WTC11 (cell line): ENCODE data around the gene SLC7A7. TPM values are rescaled to one million over a fixed set of nuclear protein-coding genes. Genes with fewer than 3 reads are reported as not detected.

Experiments used
- ATAC-seq: fragments of 200-7000 bp; cut with Tn5 transposase; 2 replicates; pipeline ENCODE4 v1.10.0; 2021; ENCODE audit warnings: mild to moderate bottlenecking, moderate library complexity
- CTCF ChIA-PET: fragments of 300-600 bp; sonication (Branson Sonifier 250); formaldehyde crosslinking; loops from one replicate; lab custom pipeline; 2021; ENCODE audit warnings: antibody characterized with exemption; lab: Charles Lee
- POLR2A ChIA-PET: fragments of 350-600 bp; sonication (Branson Sonifier 250); formaldehyde crosslinking; loops from one replicate; lab custom pipeline; 2021; ENCODE audit warnings: antibody characterized with exemption; lab: Charles Lee
- DNase-seq: peaks from one replicate; pipeline ENCODE4 v3.0.0; 2021; ENCODE audit warnings: low spot score
- H3K27ac Mint-ChIP-seq: 2 replicates; pipeline ENCODE4 v1.8.0; 2021; ENCODE audit warnings: mixed read lengths
- H3K27me3 Mint-ChIP-seq: 2 replicates; pipeline ENCODE4 v1.8.0; 2021; ENCODE audit warnings: low read depth, mild to moderate bottlenecking, moderate library complexity, mixed read lengths
- H3K36me3 Mint-ChIP-seq: 2 replicates; pipeline ENCODE4 v1.8.0; 2021; ENCODE audit warnings: mixed read lengths
- H3K4me1 Mint-ChIP-seq: 2 replicates; pipeline ENCODE4 v1.8.0; 2022; ENCODE audit warnings: mixed read lengths
- H3K4me3 Mint-ChIP-seq: 2 replicates; pipeline ENCODE4 v1.8.0; 2021; ENCODE audit warnings: mild to moderate bottlenecking, moderate library complexity, mixed read lengths
- H3K9me3 Mint-ChIP-seq: 2 replicates; pipeline ENCODE4 v1.8.0; 2021; ENCODE audit warnings: mixed read lengths
- CREB1 ChIP-seq: sonication (generic); formaldehyde crosslinking; IDR thresholded peaks from 2 replicates; pipeline ENCODE4 v1.8.0; 2023; ENCODE audit warnings: mild to moderate bottlenecking, missing genetic modification reagents
- CREM ChIP-seq: sonication (generic); formaldehyde crosslinking; IDR thresholded peaks from 2 replicates; pipeline ENCODE4 v1.8.1; 2022; ENCODE audit warnings: mild to moderate bottlenecking, missing genetic modification reagents, moderate library complexity
- FOXP1 ChIP-seq: sonication (generic); formaldehyde crosslinking; IDR thresholded peaks from 2 replicates; pipeline ENCODE4 v1.8.0; 2022; ENCODE audit warnings: missing genetic modification reagents, mild to moderate bottlenecking, moderate library complexity, borderline replicate concordance
- GTF2I ChIP-seq: fragments of 250-450 bp; sonication (Bioruptor Pico); conservative IDR thresholded peaks from 2 replicates; pipeline ENCODE4 v1.4.0; 2021; ENCODE audit warnings: mild to moderate bottlenecking
- NFATC4 ChIP-seq: fragments of 250-450 bp; sonication (Bioruptor Pico); IDR thresholded peaks from 2 replicates; pipeline ENCODE4 v1.9.0; 2021; ENCODE audit warnings: mild to moderate bottlenecking
- NFE2L1 ChIP-seq: sonication (generic); formaldehyde crosslinking; IDR thresholded peaks from 2 replicates; pipeline ENCODE4 v1.8.1; 2023; ENCODE audit warnings: missing genetic modification reagents
- NFYB ChIP-seq: sonication (generic); formaldehyde crosslinking; conservative IDR thresholded peaks from 2 replicates; pipeline ENCODE4 v1.8.0; 2022; ENCODE audit warnings: low read depth, missing genetic modification reagents
- OVOL2 ChIP-seq: fragments of 250-450 bp; sonication (Bioruptor Pico); IDR thresholded peaks from 2 replicates; pipeline ENCODE4 v1.9.0; 2021; ENCODE audit warnings: mild to moderate bottlenecking, borderline replicate concordance
- PREB ChIP-seq: sonication (generic); formaldehyde crosslinking; IDR thresholded peaks from 2 replicates; pipeline ENCODE4 v1.8.1; 2022; ENCODE audit warnings: mild to moderate bottlenecking, missing genetic modification reagents, moderate library complexity, borderline replicate concordance
- RELA ChIP-seq: sonication (generic); formaldehyde crosslinking; IDR thresholded peaks from 2 replicates; pipeline ENCODE4 v1.8.1; 2022; ENCODE audit warnings: missing genetic modification reagents, mild to moderate bottlenecking, borderline replicate concordance
- SMAD3 ChIP-seq: sonication (generic); formaldehyde crosslinking; IDR thresholded peaks from 2 replicates; pipeline ENCODE4 v1.8.0; 2022; ENCODE audit warnings: missing genetic modification reagents, mild to moderate bottlenecking, borderline replicate concordance
- SOX15 ChIP-seq: fragments of 250-450 bp; sonication (Bioruptor Pico); IDR thresholded peaks from 2 replicates; pipeline ENCODE4 v1.9.0; 2021; ENCODE audit warnings: mild to moderate bottlenecking
- STAT6 ChIP-seq: sonication (generic); formaldehyde crosslinking; conservative IDR thresholded peaks from 2 replicates; pipeline ENCODE4 v1.8.1; 2023; ENCODE audit warnings: mild to moderate bottlenecking, low read depth, missing genetic modification reagents, moderate library complexity
- ZNF317 ChIP-seq: sonication (generic); formaldehyde crosslinking; IDR thresholded peaks from 2 replicates; pipeline ENCODE4 v1.8.1; 2023; ENCODE audit warnings: low read depth, mild to moderate bottlenecking, moderate library complexity, missing genetic modification reagents, borderline replicate concordance
- ZNF423 ChIP-seq: fragments of 250-450 bp; sonication (Bioruptor Pico); IDR thresholded peaks from 2 replicates; pipeline ENCODE4 v2.1.2; 2022; ENCODE audit warnings: mild to moderate bottlenecking, moderate library complexity
- ZNF532 ChIP-seq: fragments of 250-450 bp; sonication (Bioruptor Pico); IDR thresholded peaks from 2 replicates; pipeline ENCODE4 v1.9.0; 2021; ENCODE audit warnings: mild to moderate bottlenecking, borderline replicate concordance
- total RNA-seq: library from RNA; stranded (reverse); gene quantifications from 3 replicates; pipeline ENCODE4 v1.2.3, GENCODE V29; 2021
- TF ChIP-seq, protein P1 (sequence below): sonication (generic); formaldehyde crosslinking; IDR thresholded peaks from 2 replicates; pipeline ENCODE4 v1.8.1; 2023; ENCODE audit warnings: mild to moderate bottlenecking, missing genetic modification reagents, moderate library complexity
- TF ChIP-seq, protein P2 (sequence below): fragments of 250-450 bp; sonication (Bioruptor Pico); IDR thresholded peaks from 2 replicates; pipeline ENCODE4 v1.9.0; 2021; ENCODE audit warnings: moderate library complexity, mild to moderate bottlenecking, inconsistent platforms, borderline replicate concordance
- TF ChIP-seq, protein P3 (sequence below): sonication (generic); formaldehyde crosslinking; conservative IDR thresholded peaks from 2 replicates; pipeline ENCODE4 v1.8.1; 2022; ENCODE audit warnings: mild to moderate bottlenecking, missing genetic modification reagents

The SLC7A7 gene
- total RNA-seq, 1 experiment from 2014 or later = 4.3 TPM

DNA sequence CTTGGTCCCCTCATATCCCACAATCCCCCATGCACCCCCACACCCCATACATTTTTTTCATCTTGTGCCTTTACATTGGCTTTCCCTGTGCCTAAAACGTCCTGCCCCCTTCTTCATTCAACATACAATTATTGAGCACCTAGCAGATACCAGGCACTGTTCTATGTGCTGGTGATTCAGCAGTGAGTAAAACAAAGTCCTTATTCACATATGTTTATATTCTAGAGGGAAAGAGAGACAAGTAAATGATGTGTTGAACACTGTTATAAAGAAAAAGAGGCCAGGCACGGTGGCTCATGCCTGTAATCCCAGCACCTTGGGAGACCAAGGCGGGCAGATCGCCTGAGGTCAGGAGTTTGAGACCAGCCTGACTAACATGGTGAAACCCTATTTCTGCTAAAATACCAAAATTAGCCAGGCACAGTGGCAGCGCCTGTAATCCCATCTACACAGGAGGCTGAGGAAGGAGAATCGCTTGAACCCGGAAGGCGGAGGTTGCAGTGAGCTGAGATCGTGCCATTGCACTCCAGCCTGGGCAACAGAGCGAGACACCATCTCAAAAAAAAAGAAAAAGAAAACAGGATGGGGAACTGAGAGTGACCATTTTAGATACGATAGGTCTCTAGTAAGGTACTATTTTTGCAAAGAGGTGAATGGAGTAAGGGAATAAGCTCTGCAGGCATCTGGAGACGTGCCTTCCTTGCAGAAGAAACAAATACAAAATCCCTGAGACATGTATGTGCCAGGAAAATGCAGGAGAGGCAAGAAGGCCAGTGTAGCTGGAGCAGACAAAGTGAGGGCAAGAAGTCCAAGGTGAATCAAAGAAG, 12.2 kb downstream of the SLC7A7 start:
- ChIA-PET CTCF (no interaction called here), POLR2A (no interaction called here)
- Mint-ChIP-seq H3K4me3 (no peak overlapping the region), H3K4me1 (peaks cover 8% of the 10 kb centered on the region), H3K9me3 (no peaks in the 10 kb centered on the region), H3K36me3 (no peaks in the 10 kb centered on the region), H3K27ac (no peak overlapping the region), H3K27me3 (no peaks in the 10 kb centered on the region)
- DNase-seq (no peak), ATAC-seq (no peak)
- TF ChIP-seq ZNF317 (CRISPR knock-in tag) = no peak
- TF ChIP-seq ZNF532 (CRISPR knock-in tag) = no peak
- TF ChIP-seq, protein P1, sequence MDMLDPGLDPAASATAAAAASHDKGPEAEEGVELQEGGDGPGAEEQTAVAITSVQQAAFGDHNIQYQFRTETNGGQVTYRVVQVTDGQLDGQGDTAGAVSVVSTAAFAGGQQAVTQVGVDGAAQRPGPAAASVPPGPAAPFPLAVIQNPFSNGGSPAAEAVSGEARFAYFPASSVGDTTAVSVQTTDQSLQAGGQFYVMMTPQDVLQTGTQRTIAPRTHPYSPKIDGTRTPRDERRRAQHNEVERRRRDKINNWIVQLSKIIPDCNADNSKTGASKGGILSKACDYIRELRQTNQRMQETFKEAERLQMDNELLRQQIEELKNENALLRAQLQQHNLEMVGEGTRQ = no peak
- no peak for TF ChIP-seq PREB (CRISPR knock-in tag)

DNA sequence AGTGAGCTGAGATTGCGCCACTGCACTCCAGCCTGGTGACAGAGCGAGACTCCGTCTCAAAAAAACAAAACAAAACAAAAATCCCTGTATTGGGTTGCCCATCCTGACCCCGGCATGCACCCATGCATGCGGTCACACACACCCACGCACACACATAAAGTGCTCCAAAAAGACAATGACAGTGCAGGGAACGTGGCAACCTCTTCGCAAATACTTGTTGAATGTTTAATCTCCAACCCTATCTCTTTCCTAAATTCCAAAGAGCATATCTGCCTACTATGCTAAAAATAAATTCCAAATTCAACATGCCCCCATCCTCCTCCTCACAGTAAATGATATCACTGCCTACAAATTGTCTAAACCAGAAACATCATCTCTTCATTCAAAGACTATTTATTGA, 13.5 kb downstream of the SLC7A7 start:
- Mint-ChIP-seq H3K36me3 (no peaks in the 10 kb centered on the region), H3K4me3 (no peak overlapping the region), H3K27ac (no peak overlapping the region), H3K9me3 (no peaks in the 10 kb centered on the region), H3K27me3 (no peaks in the 10 kb centered on the region), H3K4me1 (peaks cover 11% of the 10 kb centered on the region)
- DNase-seq (no peak), ATAC-seq (no peak)
- CTCF ChIA-PET = interaction anchor here (0.6 to 1.3 kb wide), 2 partner anchors 128 to 245 kb away, joined by 3 read pairs; partner anchors contain the start of gene PRMT5
- POLR2A ChIA-PET = no interaction called here
- no peak for TF ChIP-seq CREM (CRISPR knock-in tag)
- TF ChIP-seq SOX15 = no peak
- TF ChIP-seq, protein P2, sequence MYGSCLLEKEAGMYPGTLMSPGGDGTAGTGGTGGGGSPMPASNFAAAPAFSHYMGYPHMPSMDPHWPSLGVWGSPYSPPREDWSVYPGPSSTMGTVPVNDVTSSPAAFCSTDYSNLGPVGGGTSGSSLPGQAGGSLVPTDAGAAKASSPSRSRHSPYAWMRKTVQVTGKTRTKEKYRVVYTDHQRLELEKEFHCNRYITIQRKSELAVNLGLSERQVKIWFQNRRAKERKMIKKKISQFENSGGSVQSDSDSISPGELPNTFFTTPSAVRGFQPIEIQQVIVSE = no peak
- TF ChIP-seq RELA = no peak
- no peak for TF ChIP-seq CREB1 (CRISPR knock-in tag)
- no peak for TF ChIP-seq NFYB (CRISPR knock-in tag)
- no peak for TF ChIP-seq NFE2L1 (CRISPR knock-in tag)
- no peak for TF ChIP-seq OVOL2 (CRISPR knock-in tag)
- TF ChIP-seq, protein P3, sequence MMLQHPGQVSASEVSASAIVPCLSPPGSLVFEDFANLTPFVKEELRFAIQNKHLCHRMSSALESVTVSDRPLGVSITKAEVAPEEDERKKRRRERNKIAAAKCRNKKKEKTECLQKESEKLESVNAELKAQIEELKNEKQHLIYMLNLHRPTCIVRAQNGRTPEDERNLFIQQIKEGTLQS (CRISPR knock-in tag) = no peak
- TF ChIP-seq STAT6 (CRISPR knock-in tag) = no peak
- TF ChIP-seq GTF2I = no peak
- no peak for TF ChIP-seq SMAD3 (CRISPR knock-in tag)
- TF ChIP-seq ZNF532 (CRISPR knock-in tag) = no peak
- no peak for TF ChIP-seq NFATC4 (CRISPR knock-in tag)
- no peak for TF ChIP-seq FOXP1
- no peak for TF ChIP-seq ZNF423
